Erythroblast (primary cell): ENCODE results near the gene CAMK2G.

Experiments used
- GATA1 ChIP-seq: IDR thresholded peaks from 2 replicates; pipeline ENCODE4 v1.6.1; 2011; ENCODE audit warnings: low read depth, mild to moderate bottlenecking, control low read depth, low read length, moderate library complexity
- POLR2A ChIP-seq: IDR thresholded peaks from 2 replicates; pipeline ENCODE4 v1.6.1; 2011; ENCODE audit warnings: mild to moderate bottlenecking, low read length

DNA sequence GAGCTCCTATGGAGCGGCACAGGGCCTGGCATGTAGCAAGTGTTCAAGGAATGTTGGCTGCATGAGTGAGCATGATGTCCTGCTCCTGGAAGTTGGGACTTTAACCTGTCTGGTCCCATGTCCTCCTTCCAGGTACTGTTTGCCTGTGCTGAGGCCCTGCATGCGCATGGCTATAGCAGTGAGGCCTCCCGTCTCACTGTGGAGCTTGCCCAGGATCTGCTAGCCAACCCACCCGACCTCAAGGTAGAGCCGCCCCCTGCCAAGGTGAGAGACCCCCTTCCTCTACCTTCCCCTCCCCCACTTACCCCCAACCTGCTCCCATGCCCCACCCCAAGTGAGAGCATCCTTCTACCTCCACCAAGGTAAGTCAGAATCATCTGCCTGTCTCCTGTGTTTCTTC, 80.9 kb downstream of the CAMK2G start:
- TF ChIP-seq POLR2A (no peak), GATA1 (no peak)
